ENCODE data around the gene CSTF1.

GRCh38 chr20:56422076-56422823 lies 29.8 kb downstream of the CSTF1 start:
- no peak for TF ChIP-seq CTCF (conservative IDR thresholded peaks at IDR 0.05; ENCODE audit: low read depth, low read length)
- TF ChIP-seq EZH2phosphoT487 (IDR thresholded peaks at IDR 0.05; ENCODE audit: borderline replicate concordance, low read length), result no peak
- TF ChIP-seq EZH2 (IDR thresholded peaks at IDR 0.05; ENCODE audit: low read length, unreplicated experiment), result no peak

Data from PC-3 (cell line).